ENCODE measurements around the gene FLRT1. TPM values are rescaled to one million over a fixed set of nuclear protein-coding genes. Genes with fewer than 3 reads are reported as not detected.

The FLRT1 gene
- total and polyA plus RNA-seq, 2 experiments from 2014 or later, result 0.76 to 1.1 TPM

- Histone ChIP-seq H4K20me1 (replicated peaks; ENCODE audit: insufficient read depth) (peaks cover 3% of the 10 kb centered on the region; the same call in 1 of the 2 replicates), H3K9me2 (ENCODE audit: insufficient read depth) (no peaks in the 10 kb centered on the region), H3K27ac (ENCODE audit: low read depth) (no peak overlapping the region), H3K27me3 (ENCODE audit: insufficient read depth) (peaks cover 98% of the 10 kb centered on the region), H3K36me3 (ENCODE audit: insufficient read depth) (no peaks in the 10 kb centered on the region), H3K79me2 (replicated peaks; ENCODE audit: insufficient read depth) (no peaks in the 10 kb centered on the region), H2AFZ (peak overlapping the region; percentile 76; the same call in 1 of the 2 replicates), H3K4me3 (peak overlapping the region; percentile 74), H3K4me2 (peak overlapping the region; percentile 92), H3K4me1 (ENCODE audit: insufficient read depth) (peaks cover 4% of the 10 kb centered on the region; the same call in 1 of the 2 replicates), H3F3A (replicated peaks; ENCODE audit: low read depth) (peaks cover 7% of the 10 kb centered on the region; the same call in 1 of the 2 replicates)
- H3K9me3 Mint-ChIP-seq, result no peaks in the 10 kb centered on the region
- H3K4me3 Mint-ChIP-seq, result peak overlapping the region; percentile 66
- peaks cover 67% of the 10 kb centered on the region for H3K27me3 Mint-ChIP-seq (ENCODE audit: insufficient read depth, low read depth, poor library complexity)
- ATAC-seq, result peak; percentile 51
- DNase-seq (ENCODE audit: low spot score), result peak; percentile 45
- peak; percentile 6 for TF ChIP-seq EZH2 (IDR thresholded peaks at IDR 0.05; ENCODE audit: low read depth, unreplicated experiment)
- TF ChIP-seq, protein P1, sequence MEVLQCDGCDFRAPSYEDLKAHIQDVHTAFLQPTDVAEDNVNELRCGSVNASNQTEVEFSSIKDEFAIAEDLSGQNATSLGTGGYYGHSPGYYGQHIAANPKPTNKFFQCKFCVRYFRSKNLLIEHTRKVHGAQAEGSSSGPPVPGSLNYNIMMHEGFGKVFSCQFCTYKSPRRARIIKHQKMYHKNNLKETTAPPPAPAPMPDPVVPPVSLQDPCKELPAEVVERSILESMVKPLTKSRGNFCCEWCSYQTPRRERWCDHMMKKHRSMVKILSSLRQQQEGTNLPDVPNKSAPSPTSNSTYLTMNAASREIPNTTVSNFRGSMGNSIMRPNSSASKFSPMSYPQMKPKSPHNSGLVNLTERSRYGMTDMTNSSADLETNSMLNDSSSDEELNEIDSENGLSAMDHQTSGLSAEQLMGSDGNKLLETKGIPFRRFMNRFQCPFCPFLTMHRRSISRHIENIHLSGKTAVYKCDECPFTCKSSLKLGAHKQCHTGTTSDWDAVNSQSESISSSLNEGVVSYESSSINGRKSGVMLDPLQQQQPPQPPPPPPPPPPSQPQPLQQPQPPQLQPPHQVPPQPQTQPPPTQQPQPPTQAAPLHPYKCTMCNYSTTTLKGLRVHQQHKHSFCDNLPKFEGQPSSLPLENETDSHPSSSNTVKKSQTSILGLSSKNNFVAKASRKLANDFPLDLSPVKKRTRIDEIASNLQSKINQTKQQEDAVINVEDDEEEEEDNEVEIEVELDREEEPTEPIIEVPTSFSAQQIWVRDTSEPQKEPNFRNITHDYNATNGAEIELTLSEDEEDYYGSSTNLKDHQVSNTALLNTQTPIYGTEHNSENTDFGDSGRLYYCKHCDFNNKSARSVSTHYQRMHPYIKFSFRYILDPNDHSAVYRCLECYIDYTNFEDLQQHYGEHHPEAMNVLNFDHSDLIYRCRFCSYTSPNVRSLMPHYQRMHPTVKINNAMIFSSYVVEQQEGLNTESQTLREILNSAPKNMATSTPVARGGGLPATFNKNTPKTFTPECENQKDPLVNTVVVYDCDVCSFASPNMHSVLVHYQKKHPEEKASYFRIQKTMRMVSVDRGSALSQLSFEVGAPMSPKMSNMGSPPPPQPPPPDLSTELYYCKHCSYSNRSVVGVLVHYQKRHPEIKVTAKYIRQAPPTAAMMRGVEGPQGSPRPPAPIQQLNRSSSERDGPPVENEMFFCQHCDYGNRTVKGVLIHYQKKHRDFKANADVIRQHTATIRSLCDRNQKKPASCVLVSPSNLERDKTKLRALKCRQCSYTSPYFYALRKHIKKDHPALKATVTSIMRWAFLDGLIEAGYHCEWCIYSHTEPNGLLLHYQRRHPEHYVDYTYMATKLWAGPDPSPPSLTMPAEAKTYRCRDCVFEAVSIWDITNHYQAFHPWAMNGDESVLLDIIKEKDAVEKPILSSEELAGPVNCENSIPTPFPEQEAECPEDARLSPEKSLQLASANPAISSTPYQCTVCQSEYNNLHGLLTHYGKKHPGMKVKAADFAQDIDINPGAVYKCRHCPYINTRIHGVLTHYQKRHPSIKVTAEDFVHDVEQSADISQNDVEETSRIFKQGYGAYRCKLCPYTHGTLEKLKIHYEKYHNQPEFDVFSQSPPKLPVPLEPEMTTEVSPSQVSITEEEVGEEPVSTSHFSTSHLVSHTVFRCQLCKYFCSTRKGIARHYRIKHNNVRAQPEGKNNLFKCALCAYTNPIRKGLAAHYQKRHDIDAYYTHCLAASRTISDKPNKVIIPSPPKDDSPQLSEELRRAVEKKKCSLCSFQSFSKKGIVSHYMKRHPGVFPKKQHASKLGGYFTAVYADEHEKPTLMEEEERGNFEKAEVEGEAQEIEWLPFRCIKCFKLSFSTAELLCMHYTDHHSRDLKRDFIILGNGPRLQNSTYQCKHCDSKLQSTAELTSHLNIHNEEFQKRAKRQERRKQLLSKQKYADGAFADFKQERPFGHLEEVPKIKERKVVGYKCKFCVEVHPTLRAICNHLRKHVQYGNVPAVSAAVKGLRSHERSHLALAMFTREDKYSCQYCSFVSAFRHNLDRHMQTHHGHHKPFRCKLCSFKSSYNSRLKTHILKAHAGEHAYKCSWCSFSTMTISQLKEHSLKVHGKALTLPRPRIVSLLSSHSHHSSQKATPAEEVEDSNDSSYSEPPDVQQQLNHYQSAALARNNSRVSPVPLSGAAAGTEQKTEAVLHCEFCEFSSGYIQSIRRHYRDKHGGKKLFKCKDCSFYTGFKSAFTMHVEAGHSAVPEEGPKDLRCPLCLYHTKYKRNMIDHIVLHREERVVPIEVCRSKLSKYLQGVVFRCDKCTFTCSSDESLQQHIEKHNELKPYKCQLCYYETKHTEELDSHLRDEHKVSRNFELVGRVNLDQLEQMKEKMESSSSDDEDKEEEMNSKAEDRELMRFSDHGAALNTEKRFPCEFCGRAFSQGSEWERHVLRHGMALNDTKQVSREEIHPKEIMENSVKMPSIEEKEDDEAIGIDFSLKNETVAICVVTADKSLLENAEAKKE (CRISPR knock-in tag; IDR thresholded peaks at IDR 0.05), result no peak
- no peak overlapping the region for H3K27ac Mint-ChIP-seq
- no peaks in the 10 kb centered on the region; the same call in 2 of the 3 replicates for H3K36me3 Mint-ChIP-seq (ENCODE audit: low read depth)
- peaks cover 3% of the 10 kb centered on the region for H3K4me1 Mint-ChIP-seq
Measured at GRCh38 chr11:64060263-64060860, 24.6 kb downstream of the FLRT1 start.

GRCh38 chr11:64060861-64061444 lies 25.2 kb downstream of the FLRT1 start:
- no peaks in the 10 kb centered on the region for H3K36me3 ChIP-seq (ENCODE audit: insufficient read depth)
- Mint-ChIP-seq H3K4me1 (peaks cover 3% of the 10 kb centered on the region; the same call in 2 of the 3 replicates), H3K4me3 (peak overlapping the region; percentile 70), H3K9me3 (no peaks in the 10 kb centered on the region), H3K36me3 (ENCODE audit: low read depth) (no peaks in the 10 kb centered on the region; the same call in 2 of the 3 replicates), H3K27me3 (ENCODE audit: insufficient read depth, low read depth, poor library complexity) (peaks cover 65% of the 10 kb centered on the region), H3K27ac (no peak overlapping the region)
- H3K79me2 ChIP-seq (replicated peaks; ENCODE audit: insufficient read depth), result no peaks in the 10 kb centered on the region
- H3K4me3 ChIP-seq, result peak overlapping the region; percentile 74
- H3K4me1 ChIP-seq (ENCODE audit: insufficient read depth), result peaks cover 4% of the 10 kb centered on the region; the same call in 1 of the 2 replicates
- DNase-seq (ENCODE audit: low spot score) (peak; percentile 92), ATAC-seq (peak; percentile 75)
- H4K20me1 ChIP-seq (replicated peaks; ENCODE audit: insufficient read depth), result peaks cover 3% of the 10 kb centered on the region; the same call in 1 of the 2 replicates
- peaks cover 95% of the 10 kb centered on the region for H3K27me3 ChIP-seq (ENCODE audit: insufficient read depth)
- H3K27ac ChIP-seq (ENCODE audit: low read depth), result no peak overlapping the region
- H2AFZ ChIP-seq, result peak overlapping the region; percentile 78; the same call in 1 of the 2 replicates
- peaks cover 7% of the 10 kb centered on the region; the same call in 1 of the 2 replicates for H3F3A ChIP-seq (replicated peaks; ENCODE audit: low read depth)
- H3K4me2 ChIP-seq, result peak overlapping the region; percentile 92
- no peaks in the 10 kb centered on the region for H3K9me2 ChIP-seq (ENCODE audit: insufficient read depth)
- TF ChIP-seq EZH2 (IDR thresholded peaks at IDR 0.05; ENCODE audit: low read depth, unreplicated experiment), result no peak
- TF ChIP-seq, protein P2, sequence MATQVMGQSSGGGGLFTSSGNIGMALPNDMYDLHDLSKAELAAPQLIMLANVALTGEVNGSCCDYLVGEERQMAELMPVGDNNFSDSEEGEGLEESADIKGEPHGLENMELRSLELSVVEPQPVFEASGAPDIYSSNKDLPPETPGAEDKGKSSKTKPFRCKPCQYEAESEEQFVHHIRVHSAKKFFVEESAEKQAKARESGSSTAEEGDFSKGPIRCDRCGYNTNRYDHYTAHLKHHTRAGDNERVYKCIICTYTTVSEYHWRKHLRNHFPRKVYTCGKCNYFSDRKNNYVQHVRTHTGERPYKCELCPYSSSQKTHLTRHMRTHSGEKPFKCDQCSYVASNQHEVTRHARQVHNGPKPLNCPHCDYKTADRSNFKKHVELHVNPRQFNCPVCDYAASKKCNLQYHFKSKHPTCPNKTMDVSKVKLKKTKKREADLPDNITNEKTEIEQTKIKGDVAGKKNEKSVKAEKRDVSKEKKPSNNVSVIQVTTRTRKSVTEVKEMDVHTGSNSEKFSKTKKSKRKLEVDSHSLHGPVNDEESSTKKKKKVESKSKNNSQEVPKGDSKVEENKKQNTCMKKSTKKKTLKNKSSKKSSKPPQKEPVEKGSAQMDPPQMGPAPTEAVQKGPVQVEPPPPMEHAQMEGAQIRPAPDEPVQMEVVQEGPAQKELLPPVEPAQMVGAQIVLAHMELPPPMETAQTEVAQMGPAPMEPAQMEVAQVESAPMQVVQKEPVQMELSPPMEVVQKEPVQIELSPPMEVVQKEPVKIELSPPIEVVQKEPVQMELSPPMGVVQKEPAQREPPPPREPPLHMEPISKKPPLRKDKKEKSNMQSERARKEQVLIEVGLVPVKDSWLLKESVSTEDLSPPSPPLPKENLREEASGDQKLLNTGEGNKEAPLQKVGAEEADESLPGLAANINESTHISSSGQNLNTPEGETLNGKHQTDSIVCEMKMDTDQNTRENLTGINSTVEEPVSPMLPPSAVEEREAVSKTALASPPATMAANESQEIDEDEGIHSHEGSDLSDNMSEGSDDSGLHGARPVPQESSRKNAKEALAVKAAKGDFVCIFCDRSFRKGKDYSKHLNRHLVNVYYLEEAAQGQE (IDR thresholded peaks at IDR 0.05; ENCODE audit: unreplicated experiment), result no peak
